ENCODE data around the gene SCAANT1.

DNA sequence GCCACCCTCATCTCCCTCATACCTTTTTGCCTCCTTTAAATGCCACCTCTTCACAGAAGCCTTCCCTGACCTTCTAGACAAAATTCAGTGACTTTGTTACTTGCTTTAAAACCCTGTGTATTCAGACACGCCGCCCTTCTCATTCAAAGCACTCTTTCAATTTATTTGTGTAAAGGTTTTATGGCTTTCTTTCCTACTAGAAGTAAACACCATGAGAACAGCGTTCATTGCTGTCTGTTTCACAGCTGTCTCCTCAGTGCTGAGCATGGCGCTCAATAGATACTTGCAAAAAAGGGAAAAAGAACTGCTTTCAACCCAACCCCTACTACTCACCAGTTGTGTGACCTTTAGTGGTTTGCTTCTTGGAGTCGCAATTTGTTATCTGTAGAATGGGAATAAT, 31.5 kb downstream of the SCAANT1 start:
- TF ChIP-seq GATA2 (IDR thresholded peaks at IDR 0.05; ENCODE audit: low read depth, low read length) (no peak), GATA3 (IDR thresholded peaks at IDR 0.05; ENCODE audit: low read depth, low read length) (no peak)

Data from SH-SY5Y (cell line).